Heart right ventricle (tissue), 16 donors: ENCODE results near the gene CST3. TPM values are rescaled to one million over a fixed set of nuclear protein-coding genes. Genes with fewer than 3 reads are reported as not detected.
A peak's percentile ranks its signal among the peaks of the same experiment; 100 is the strongest.

Source experiments
- ATAC-seq, 8 donors: fragments of 200-7000 bp; cut with Tn5 transposase; one replicate each; pipeline ENCODE4 v1.9.1; 2020; ENCODE audit warnings: mild to moderate bottlenecking in 8 of 8, moderate library complexity in 8 of 8, moderate number of reproducible peaks in 1 of 8
- DNase-seq, 2 donors: peaks; one replicate each; pipeline ENCODE4 v3.0.0-alpha.2; 2020
- H3K27ac ChIP-seq, 10 donors: fragments of 200-600 bp; sonication (generic) in 2 of 10; one replicate each; pipeline versions ENCODE4 v1.5.0 to v1.8.0; 2020 to 2022; ENCODE audit warnings: mild to moderate bottlenecking in 3 of 10
- H3K27me3 ChIP-seq, 7 donors: fragments of 200-600 bp; one replicate each; pipeline ENCODE4 v1.8.0; 2021 to 2022; ENCODE audit warnings: mild to moderate bottlenecking in 2 of 7
- H3K36me3 ChIP-seq, 9 donors: fragments of 200-600 bp; sonication (generic) in 1 of 9; one replicate each; pipeline versions ENCODE4 v1.5.0 to v1.8.0; 2020 to 2022; ENCODE audit warnings: mild to moderate bottlenecking in 2 of 9
- H3K4me1 ChIP-seq, 9 donors: fragments of 200-600 bp; sonication (generic) in 1 of 9; one replicate each; pipeline versions ENCODE4 v1.5.0 to v1.8.0; 2020 to 2022; ENCODE audit warnings: mild to moderate bottlenecking in 4 of 9
- H3K4me3 ChIP-seq, 10 donors: fragments of 200-600 bp; sonication (generic) in 2 of 10; one replicate each; pipeline versions ENCODE4 v1.5.0 to v1.8.0; 2020 to 2022; ENCODE audit warnings: mild to moderate bottlenecking in 7 of 10, moderate library complexity in 2 of 10
- H3K9me3 ChIP-seq, 11 donors: fragments of 200-600 bp in 10 of 11; sonication (generic) in 2 of 11; one replicate each; pipeline versions ENCODE4 v1.5.0 to v1.8.0; 2013 to 2022; ENCODE audit warnings: mild to moderate bottlenecking in 2 of 11, control low read depth in 1 of 11, moderate library complexity in 1 of 11
- CTCF ChIP-seq, 9 donors: fragments of 200-600 bp; sonication (generic) in 2 of 9; IDR thresholded peaks; one replicate each; pipeline versions ENCODE4 v1.5.0 to v1.8.0; 2021 to 2022; ENCODE audit warnings: antibody characterized with exemption in 9 of 9, mild to moderate bottlenecking in 5 of 9, moderate library complexity in 1 of 9
- WGBS, 2 donors: extraction: QIAGEN DNeasy Blood & Tissue Kit; methylation state at CpG; one replicate each; pipeline ENCODE4 v1.1.7; 2013; ENCODE audit warnings: inconsistent platforms in 1 of 2; 5-methylcytosine and 5-hydroxymethylcytosine counted together
- intact Hi-C, 10 donors: fragments of 100-400 bp; cut with DNase I; formaldehyde crosslinking; loops; one replicate each; pipeline versions ENCODE4 v1.11.1 to v1.14.2; 2022
- polyA plus RNA-seq, 2 donors: library from polyadenylated mRNA; stranded (reverse); fragments of 200-250 nt; gene quantifications; one replicate each; pipeline ENCODE4 v1.2.3, GENCODE V29; 2013
- total RNA-seq, 10 donors: library from RNA; stranded (reverse); fragmentation: NEBNext Ultra II Directional in 3 of 10; extraction: Animal tissue kit (Norgen Biotek cat#: 25700) in 3 of 10; gene quantifications; one replicate each; pipeline versions ENCODE4 v1.2.1 to v1.2.4, GENCODE V29; 2021 to 2023
- donor health status: Arrhythmogenic right ventricular cardiomyopathy.
- donor health status: ischemic (EF 13 %, LVEDD 7.1; RV severe dilation, severe dysfunction).
- donor health status: healthy with polysubstance abuse.
- donor health status: DM: no; HTN: yes; CAD: no.
- donor health status: DM: no; HTN: no; CAD: no.
- donor health status: ischemic (EF 25% LVEDD 6.9; RV normal size, moderate dysfunction).
- donor health status: ischemic (EF 25% LVEDD 5.7; RV mildly dilated, moderate dysfunction).
- donor health status: healthy.
- donor health status: DM: yes; HTN: yes; CAD: no.
- donor health status: Ischemic cardiomyopathy.
- donor health status: ischemic (EF 35%, LVEDD 5.7; RV mildly dilated, moderate dysfunction).
- donor health status: nonischemic (EF 11% LVEDD 7.7; RV severe dilation, severe dysfunction).
- donor health status: DM: yes; HTN: yes; CAD: no.
- donor health status: PGD.
- donor health status: ischemic (EF 29% LVEDD 5.4; RV normal size, mild dysfunction).
- donor health status: nonischemic (EF 23%, LVEDD 6.1; RV moderate dilation, normal function).

Gene CST3
- total and polyA plus RNA-seq, 12 donors, result 395 to 1,066 (median 612) TPM

- Histone ChIP-seq H3K36me3 (no peaks in the 10 kb centered on the region), H3K4me3 (no peak overlapping the region), H3K4me1 (peaks cover 0 to 16% (median 8%) of the 10 kb centered on the region in 9 donors), H3K27me3 (no peaks in the 10 kb centered on the region), H3K27ac (no peak overlapping the region), H3K9me3 (no peaks in the 10 kb centered on the region)
- no peak for TF ChIP-seq CTCF (IDR thresholded peaks at IDR 0.05)
- DNase-seq (no peak), ATAC-seq (peak in 6 of 8 donors; percentile 39 to 69 (median 49))
- intact Hi-C loops, result no loop called here
These were observed 24.1 kb downstream of the CST3 start for GRCh38 chr20:23613676-23614075.

- ATAC-seq (no peak), DNase-seq (no peak)
- H3K27ac ChIP-seq, result no peak overlapping the region
- WGBS, 2 donors, result 58 to 69% methylated on average over 2 of the region's 2 CpGs
- H3K36me3 ChIP-seq, result no peaks in the 10 kb centered on the region
- intact Hi-C loops, result no loop called here
- H3K9me3 ChIP-seq, result no peaks in the 10 kb centered on the region
- H3K27me3 ChIP-seq, result no peaks in the 10 kb centered on the region
- no peak for TF ChIP-seq CTCF (IDR thresholded peaks at IDR 0.05)
- no peak overlapping the region for H3K4me3 ChIP-seq
- peaks cover 0 to 16% (median 8%) of the 10 kb centered on the region in 9 donors for H3K4me1 ChIP-seq
These were observed 25.4 kb downstream of the CST3 start for GRCh38 chr20:23612396-23612795.

- Histone ChIP-seq H3K4me3 (no peak overlapping the region), H3K9me3 (no peaks in the 10 kb centered on the region), H3K36me3 (no peaks in the 10 kb centered on the region), H3K27ac (no peak overlapping the region), H3K27me3 (peaks cover 0 to 9% (median 0%) of the 10 kb centered on the region in 7 donors), H3K4me1 (peaks cover 0 to 24% (median 8%) of the 10 kb centered on the region in 9 donors)
- WGBS, 2 donors, result 91 to 92% methylated on average over 5 of the region's 5 CpGs
- no peak for TF ChIP-seq CTCF (IDR thresholded peaks at IDR 0.05)
- no peak for DNase-seq
- no peak for ATAC-seq
- intact Hi-C loops, result loop anchor here in 7 of 10 donors (5.0 to 10.0 kb wide), 6 partner anchors 167 to 925 kb away; partner anchors contain the start of genes CSTL1 (in 1 of the 7), GZF1 (in 1 of the 7) and NXT1 (in 1 of the 7)
These were observed 28.2 kb downstream of the CST3 start for GRCh38 chr20:23609486-23610109.

- TF ChIP-seq CTCF (IDR thresholded peaks at IDR 0.05), result no peak
- DNase-seq, result no peak
- Histone ChIP-seq H3K4me1 (peaks cover 0 to 14% (median 0%) of the 10 kb centered on the region in 9 donors), H3K27me3 (peaks cover 0 to 16% (median 0%) of the 10 kb centered on the region in 7 donors), H3K36me3 (no peaks in the 10 kb centered on the region), H3K27ac (no peak overlapping the region), H3K4me3 (no peak overlapping the region), H3K9me3 (no peaks in the 10 kb centered on the region)
- 68 to 72% methylated on average over 18 of the region's 18 CpGs for WGBS, 2 donors
- no peak for ATAC-seq
- intact Hi-C loops, result loop anchor here in 7 of 10 donors (5.0 to 10.0 kb wide), 6 partner anchors 166 to 924 kb away; partner anchors contain the start of genes CSTL1 (in 1 of the 7), GZF1 (in 1 of the 7) and NXT1 (in 1 of the 7)
These were observed 29.4 kb downstream of the CST3 start for GRCh38 chr20:23608251-23608846.
